HG03342 (cell line): ENCODE measurements around the gene DRAXIN.

Experiments
- ATAC-seq: cut with Tn5 transposase; IDR thresholded peaks from one replicate; pipeline ENCODE4 v1.9.1; 2021; ENCODE audit warnings: mild to moderate bottlenecking, moderate library complexity; ENCODE audit not compliant: unreplicated experiment

Gene DRAXIN

GRCh38 chr1:11757047-11757446 lies 65.5 kb downstream of the DRAXIN start:
- no peak for ATAC-seq

- ATAC-seq = no peak
Measured at GRCh38 chr1:11759791-11760190, 68.3 kb downstream of the DRAXIN start.

GRCh38 chr1:11761285-11761684 lies 69.8 kb downstream of the DRAXIN start:
- no peak for ATAC-seq

- ATAC-seq = no peak
Measured at GRCh38 chr1:11761988-11762406, 70.5 kb downstream of the DRAXIN start, which contains the start of gene C1orf167. TSS of gene C1orf167 (plus strand) at chr1:11762193. CDS start at chr1:11764401, 2,208 bp downstream.

- ATAC-seq = no peak
Measured at GRCh38 chr1:11764115-11764514, 72.6 kb downstream of the DRAXIN start.

GRCh38 chr1:11764519-11764918 lies 73.0 kb downstream of the DRAXIN start:
- ATAC-seq = no peak

- no peak for ATAC-seq
Measured at GRCh38 chr1:11765661-11766428, 74.3 kb downstream of the DRAXIN start.

- no peak for ATAC-seq
Measured at GRCh38 chr1:11766429-11766776, 74.9 kb downstream of the DRAXIN start.

GRCh38 chr1:11767922-11768704 lies 76.6 kb downstream of the DRAXIN start:
- ATAC-seq = no peak

- ATAC-seq = no peak
Measured at GRCh38 chr1:11768821-11769220, 77.3 kb downstream of the DRAXIN start.

GRCh38 chr1:11769274-11769673 lies 77.8 kb downstream of the DRAXIN start:
- ATAC-seq = no peak

- ATAC-seq = no peak
Measured at GRCh38 chr1:11770011-11770410, 78.5 kb downstream of the DRAXIN start.

GRCh38 chr1:11771481-11772043 lies 80.1 kb downstream of the DRAXIN start:
- no peak for ATAC-seq

GRCh38 chr1:11772458-11772857 lies 80.9 kb downstream of the DRAXIN start:
- ATAC-seq = no peak

- ATAC-seq = no peak
Measured at GRCh38 chr1:11774753-11775152, 83.2 kb downstream of the DRAXIN start.
